Muscle layer of duodenum (tissue), 2 donors: ENCODE measurements around the gene OBSCN.
"Not testable (repeated sequence)": the region's sequence is repeated elsewhere in the genome, so short reads cannot be mapped to it uniquely, and the experiment has no call there.

Experiments
- H3K27ac ChIP-seq: one replicate; pipeline ENCODE4 v1.7.0; 2013; ENCODE audit warnings: mild to moderate bottlenecking, low read length
- H3K27me3 ChIP-seq: one replicate; pipeline ENCODE4 v1.7.0; 2013; ENCODE audit warnings: low read depth, mild to moderate bottlenecking, control low read depth, low read length
- H3K36me3 ChIP-seq, 2 donors: one replicate each; pipeline ENCODE4 v1.7.0; 2013; ENCODE audit warnings: low read length in 2 of 2, control low read depth in 1 of 2, mild to moderate bottlenecking in 1 of 2; ENCODE audit not compliant: insufficient read depth in 2 of 2, control insufficient read depth in 1 of 2
- H3K4me1 ChIP-seq, 2 donors: one replicate each; pipeline ENCODE4 v1.7.0; 2013; ENCODE audit warnings: low read length in 2 of 2, mild to moderate bottlenecking in 2 of 2, control low read depth in 1 of 2, moderate library complexity in 1 of 2; ENCODE audit not compliant: insufficient read depth in 2 of 2, control insufficient read depth in 1 of 2
- H3K4me3 ChIP-seq, 2 donors: one replicate each; pipeline ENCODE4 v1.7.0; 2013; ENCODE audit warnings: low read length in 2 of 2, low read depth in 1 of 2, mild to moderate bottlenecking in 1 of 2
- H3K9me3 ChIP-seq, 2 donors: one replicate each; pipeline ENCODE4 v1.7.0; 2013; ENCODE audit warnings: low read length in 2 of 2, control low read depth in 1 of 2, mild to moderate bottlenecking in 1 of 2; ENCODE audit not compliant: control insufficient read depth in 1 of 2
- donor health status: healthy.

Gene OBSCN

GRCh38 chr1:228180959-228181644, 26.7 kb upstream of the OBSCN start:
- no peaks in the 10 kb centered on the region for H3K9me3 ChIP-seq
- no peaks in the 10 kb centered on the region for H3K36me3 ChIP-seq
- no peak overlapping the region for H3K4me3 ChIP-seq
- H3K27ac ChIP-seq = no peak overlapping the region
- peaks cover 0 to 8% of the 10 kb centered on the region in 2 donors for H3K4me1 ChIP-seq
- H3K27me3 ChIP-seq = no peaks in the 10 kb centered on the region

DNA sequence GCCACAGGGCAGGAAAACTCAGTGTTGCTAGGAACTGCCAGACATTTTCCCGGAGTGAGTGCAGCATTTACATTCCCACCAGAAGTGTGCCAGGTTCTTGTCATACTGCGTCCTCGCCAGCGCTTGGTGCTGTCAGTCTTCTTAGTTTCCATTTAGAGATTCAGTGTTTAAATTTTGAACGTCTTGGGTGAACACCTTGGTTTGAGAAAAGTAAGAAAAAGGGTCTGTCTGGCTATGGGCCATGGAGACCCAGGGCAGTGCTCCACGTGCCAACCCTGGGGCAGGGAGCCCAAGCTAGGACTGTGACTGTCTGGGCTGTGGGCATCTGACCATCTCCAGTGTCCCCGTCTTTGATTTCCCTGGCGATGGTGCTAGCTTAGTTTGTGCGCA, 26.2 kb upstream of the OBSCN start:
- Histone ChIP-seq H3K4me3 (no peak overlapping the region), H3K27ac (no peak overlapping the region), H3K36me3 (no peaks in the 10 kb centered on the region), H3K9me3 (no peaks in the 10 kb centered on the region), H3K27me3 (no peaks in the 10 kb centered on the region), H3K4me1 (peaks cover 0 to 7% of the 10 kb centered on the region in 2 donors)

GRCh38 chr1:228182296-228183030, 25.4 kb upstream of the OBSCN start:
- Histone ChIP-seq H3K36me3 (no peaks in the 10 kb centered on the region), H3K27me3 (no peaks in the 10 kb centered on the region), H3K27ac (no peak overlapping the region), H3K4me3 (no peak overlapping the region), H3K9me3 (no peaks in the 10 kb centered on the region), H3K4me1 (peaks cover 0 to 4% of the 10 kb centered on the region in 2 donors)

DNA sequence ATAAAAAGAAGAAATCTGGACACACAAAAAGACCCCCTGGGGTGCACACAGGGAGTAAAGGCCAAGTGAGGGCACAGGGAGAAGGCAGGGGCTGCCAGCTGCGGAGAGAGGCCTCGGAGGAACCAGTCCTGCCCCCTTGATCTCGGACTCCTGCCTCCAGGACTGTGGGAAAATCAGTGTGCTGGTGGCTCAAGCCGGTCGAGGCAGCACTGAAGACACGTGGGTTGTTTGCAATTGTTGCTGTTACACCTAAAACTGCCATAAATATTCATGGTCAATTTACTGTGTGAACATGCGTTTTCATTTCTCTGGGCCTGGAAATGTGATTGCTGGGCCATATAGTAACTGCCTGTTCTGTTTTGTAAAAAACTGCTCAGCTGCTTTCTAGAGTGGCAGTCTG, 23.7 kb upstream of the OBSCN start:
- no peaks in the 10 kb centered on the region for H3K36me3 ChIP-seq
- no peaks in the 10 kb centered on the region for H3K4me1 ChIP-seq
- no peaks in the 10 kb centered on the region for H3K27me3 ChIP-seq
- H3K27ac ChIP-seq = no peak overlapping the region
- no peaks in the 10 kb centered on the region for H3K9me3 ChIP-seq
- no peak overlapping the region for H3K4me3 ChIP-seq

GRCh38 chr1:228185641-228185965, 22.2 kb upstream of the OBSCN start:
- H3K27me3 ChIP-seq = no peaks in the 10 kb centered on the region
- H3K9me3 ChIP-seq = no peaks in the 10 kb centered on the region
- H3K36me3 ChIP-seq = no peaks in the 10 kb centered on the region
- H3K4me3 ChIP-seq = no peak overlapping the region
- H3K27ac ChIP-seq = no peak overlapping the region
- no peaks in the 10 kb centered on the region for H3K4me1 ChIP-seq

GRCh38 chr1:228188249-228188648, 19.6 kb upstream of the OBSCN start:
- H3K27ac ChIP-seq, H3K36me3 ChIP-seq, H3K27me3 ChIP-seq, H3K9me3 ChIP-seq, H3K4me3 ChIP-seq, H3K4me1 ChIP-seq: not testable (repeated sequence)

- H3K36me3 ChIP-seq = no peaks in the 10 kb centered on the region
- no peak overlapping the region for H3K4me3 ChIP-seq
- no peaks in the 10 kb centered on the region for H3K27me3 ChIP-seq
- no peak overlapping the region for H3K27ac ChIP-seq
- no peaks in the 10 kb centered on the region for H3K4me1 ChIP-seq
- H3K9me3 ChIP-seq = no peaks in the 10 kb centered on the region
Measured at GRCh38 chr1:228190182-228190581, 17.7 kb upstream of the OBSCN start.

DNA sequence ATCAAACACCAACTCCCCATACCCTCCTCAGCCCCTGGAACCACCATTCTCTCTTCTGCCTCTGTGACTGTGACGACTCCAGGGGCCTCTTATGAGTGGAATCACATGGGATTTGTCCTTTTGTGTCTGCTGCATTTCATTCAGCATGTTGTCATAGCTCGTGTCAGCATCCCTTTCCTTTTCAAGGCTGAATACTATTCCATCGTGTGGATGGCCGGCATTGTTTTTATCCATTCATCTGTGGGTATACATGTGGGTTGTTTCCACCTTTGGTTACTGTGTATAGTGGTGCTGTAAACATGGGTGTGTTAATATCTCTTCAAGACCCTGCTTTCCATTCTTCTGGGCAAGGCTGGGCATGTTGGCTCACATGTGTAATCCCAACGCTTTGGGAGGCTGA, 17.1 kb upstream of the OBSCN start:
- no peaks in the 10 kb centered on the region for H3K36me3 ChIP-seq
- no peaks in the 10 kb centered on the region for H3K4me1 ChIP-seq
- H3K4me3 ChIP-seq = no peak overlapping the region
- no peaks in the 10 kb centered on the region for H3K9me3 ChIP-seq
- no peak overlapping the region for H3K27ac ChIP-seq
- no peaks in the 10 kb centered on the region for H3K27me3 ChIP-seq

DNA sequence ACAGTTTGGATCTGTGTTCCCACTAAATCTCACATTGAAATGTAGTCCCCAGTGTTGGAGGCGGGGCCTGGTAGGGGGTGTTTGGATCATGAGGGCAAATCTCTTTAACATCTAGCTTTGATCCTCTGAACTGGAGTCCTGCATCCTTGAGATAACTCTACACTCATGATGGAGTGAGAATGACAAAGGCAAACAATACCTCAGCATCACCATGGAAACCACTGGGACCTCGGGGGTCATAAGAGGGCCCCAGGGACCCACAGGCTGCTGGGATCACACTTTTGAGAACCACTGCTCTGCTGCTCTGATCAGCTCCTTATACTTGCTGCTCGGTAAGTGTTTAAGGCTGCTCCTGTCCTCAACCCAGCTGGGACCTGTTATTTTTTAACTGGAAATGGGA, 13.4 kb upstream of the OBSCN start:
- no peak overlapping the region for H3K4me3 ChIP-seq
- no peaks in the 10 kb centered on the region for H3K4me1 ChIP-seq
- H3K36me3 ChIP-seq = no peaks in the 10 kb centered on the region
- no peak overlapping the region for H3K27ac ChIP-seq
- no peaks in the 10 kb centered on the region for H3K27me3 ChIP-seq
- peaks cover 8 to 9% of the 10 kb centered on the region in 2 donors for H3K9me3 ChIP-seq

- Histone ChIP-seq H3K36me3 (peaks cover 0 to 2% of the 10 kb centered on the region in 2 donors), H3K4me1 (no peaks in the 10 kb centered on the region), H3K27me3 (no peaks in the 10 kb centered on the region), H3K9me3 (peaks cover 8 to 14% of the 10 kb centered on the region in 2 donors), H3K27ac (no peak overlapping the region), H3K4me3 (no peak overlapping the region)
Measured at GRCh38 chr1:228194921-228195812, 12.7 kb upstream of the OBSCN start.

DNA sequence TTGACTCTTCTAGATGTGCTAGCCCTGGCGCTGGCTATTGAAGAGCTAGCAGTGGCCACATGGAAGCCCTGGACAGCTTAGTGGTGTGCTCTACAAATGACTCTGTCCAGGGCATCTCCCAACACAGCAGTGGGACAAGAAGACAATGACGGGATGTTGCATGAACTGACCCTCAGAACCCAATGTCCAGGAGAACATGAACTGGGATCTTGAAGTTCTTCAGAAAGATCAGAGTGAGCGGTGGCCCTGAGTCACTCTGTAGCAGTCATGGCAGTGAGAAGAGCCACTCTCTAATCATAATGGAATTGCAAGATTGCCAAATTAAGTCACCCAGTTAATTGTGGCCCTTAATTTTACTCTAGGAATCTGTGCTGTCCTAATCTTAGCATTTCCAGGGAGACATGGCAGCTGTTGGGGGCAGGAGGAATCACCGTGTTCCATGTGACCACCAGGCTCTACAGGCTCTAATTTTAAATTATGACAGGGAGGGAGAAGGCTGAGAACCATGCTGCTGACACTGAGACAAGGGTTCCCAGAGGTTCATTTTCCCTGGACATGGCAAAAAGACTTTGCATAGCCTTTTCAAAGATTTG, 10.2 kb upstream of the OBSCN start:
- Histone ChIP-seq H3K4me3 (no peak overlapping the region), H3K4me1 (no peaks in the 10 kb centered on the region), H3K27ac (no peak overlapping the region), H3K9me3 (peaks cover 8 to 14% of the 10 kb centered on the region in 2 donors), H3K36me3 (peaks cover 0 to 5% of the 10 kb centered on the region in 2 donors), H3K27me3 (no peaks in the 10 kb centered on the region)
